Glutamatergic neuron (in vitro differentiated cells): Measurements from ENCODE around the gene PTPRN2. TPM values are rescaled to one million over a fixed set of nuclear protein-coding genes. Genes with fewer than 3 reads are reported as not detected.

ENCODE experiments used
- DNase-seq: peaks from one replicate; pipeline ENCODE4 v3.0.0; 2022
- H3K27ac Mint-ChIP-seq: one replicate; pipeline ENCODE4 v1.8.0; 2020; ENCODE audit warnings: mild to moderate bottlenecking, mixed read lengths, inconsistent platforms; ENCODE audit not compliant: unreplicated experiment
- H3K27me3 Mint-ChIP-seq: one replicate; pipeline ENCODE4 v1.8.0; 2020; ENCODE audit warnings: mild to moderate bottlenecking, moderate library complexity, mixed read lengths, inconsistent platforms; ENCODE audit not compliant: unreplicated experiment
- H3K36me3 Mint-ChIP-seq: one replicate; pipeline ENCODE4 v1.8.0; 2020; ENCODE audit warnings: mild to moderate bottlenecking, mixed read lengths, inconsistent platforms; ENCODE audit not compliant: unreplicated experiment
- H3K4me1 Mint-ChIP-seq: one replicate; pipeline ENCODE4 v1.8.0; 2020; ENCODE audit warnings: mild to moderate bottlenecking, low read depth, mixed read lengths, inconsistent platforms; ENCODE audit not compliant: unreplicated experiment
- H3K4me3 Mint-ChIP-seq: one replicate; pipeline ENCODE4 v1.8.0; 2020; ENCODE audit warnings: mild to moderate bottlenecking, mixed read lengths, inconsistent platforms; ENCODE audit not compliant: unreplicated experiment
- H3K9me3 Mint-ChIP-seq: one replicate; pipeline ENCODE4 v1.8.0; 2020; ENCODE audit warnings: mild to moderate bottlenecking, moderate library complexity, mixed read lengths, inconsistent platforms; ENCODE audit not compliant: unreplicated experiment
- CTCF ChIP-seq: fragments of 200-600 bp; sonication (generic); IDR thresholded peaks from one replicate; pipeline ENCODE4 v1.5.0; 2021; ENCODE audit not compliant: partially characterized antibody, unreplicated experiment
- total RNA-seq: library from RNA; stranded (reverse); fragmentation: NEBNext Ultra II Directional; extraction: Animal tissue kit (Norgen Biotek cat#: 25700); gene quantifications from one replicate; pipeline ENCODE4 v1.2.1, GENCODE V29; 2021; ENCODE audit not compliant: unreplicated experiment

Gene PTPRN2
- total RNA-seq, 1 donor from 2014 or later: 49.0 TPM

- peaks cover 6% of the 10 kb centered on the region for H3K27me3 Mint-ChIP-seq
- H3K4me3 Mint-ChIP-seq: no peak overlapping the region
- peaks cover 11% of the 10 kb centered on the region for H3K9me3 Mint-ChIP-seq
- no peak overlapping the region for H3K27ac Mint-ChIP-seq
- H3K36me3 Mint-ChIP-seq: peaks cover 12% of the 10 kb centered on the region
- no peaks in the 10 kb centered on the region for H3K4me1 Mint-ChIP-seq
- no peak for TF ChIP-seq CTCF
- no peak for DNase-seq
These were observed 163.6 kb downstream of the PTPRN2 start for GRCh38 chr7:158424011-158424410.

GRCh38 chr7:158422887-158423560 is 164.6 kb downstream of the PTPRN2 start:
- Mint-ChIP-seq H3K9me3 (peaks cover 13% of the 10 kb centered on the region), H3K4me1 (no peaks in the 10 kb centered on the region), H3K27me3 (peaks cover 5% of the 10 kb centered on the region), H3K27ac (no peak overlapping the region), H3K36me3 (peaks cover 16% of the 10 kb centered on the region), H3K4me3 (no peak overlapping the region)
- DNase-seq: no peak
- TF ChIP-seq CTCF: no peak

- no peak overlapping the region for H3K27ac Mint-ChIP-seq
- DNase-seq: no peak
These were observed 165.3 kb downstream of the PTPRN2 start for GRCh38 chr7:158422196-158422886.

GRCh38 chr7:158421361-158421760 is 166.3 kb downstream of the PTPRN2 start:
- no peak for DNase-seq
- Mint-ChIP-seq H3K36me3 (peaks cover 20% of the 10 kb centered on the region), H3K27me3 (peaks cover 3% of the 10 kb centered on the region), H3K4me1 (no peaks in the 10 kb centered on the region), H3K27ac (no peak overlapping the region), H3K4me3 (no peak overlapping the region), H3K9me3 (peaks cover 11% of the 10 kb centered on the region)
- no peak for TF ChIP-seq CTCF

More at GRCh38 chr7:158422196-158422886, 165.3 kb downstream of the PTPRN2 start:
- H3K4me3 Mint-ChIP-seq: no peak overlapping the region
- TF ChIP-seq CTCF: no peak
- no peaks in the 10 kb centered on the region for H3K4me1 Mint-ChIP-seq
- H3K27me3 Mint-ChIP-seq: peaks cover 3% of the 10 kb centered on the region
- H3K36me3 Mint-ChIP-seq: peaks cover 20% of the 10 kb centered on the region
- peaks cover 11% of the 10 kb centered on the region for H3K9me3 Mint-ChIP-seq
